SU-DHL-6 (cell line): ENCODE results near the gene NPAS3.

Experiments
- H2AFZ ChIP-seq: fragments of 200-600 bp; sonication (generic); 2 replicates; pipeline ENCODE4 v1.6.1; 2014; ENCODE audit warnings: low read depth, mild to moderate bottlenecking, moderate library complexity, mixed read lengths, antibody characterized with exemption, low read length; ENCODE audit not compliant: severe bottlenecking
- H3F3A ChIP-seq: fragments of 200-600 bp; shearing (Covaris generic); 2 replicates; pipeline ENCODE4 v1.6.0; 2016; ENCODE audit warnings: antibody characterized with exemption, mild to moderate bottlenecking; ENCODE audit not compliant: insufficient read depth
- H3K27ac ChIP-seq: fragments of 200-600 bp; sonication (generic); 2 replicates; pipeline ENCODE4 v1.5.1; 2016; ENCODE audit warnings: low read depth, mild to moderate bottlenecking, low read length, moderate library complexity, mixed read lengths
- H3K27me3 ChIP-seq: fragments of 200-600 bp; sonication (generic), shearing (Covaris generic); 2 replicates; pipeline ENCODE4 v1.6.0; 2014; ENCODE audit warnings: mild to moderate bottlenecking, low read length
- H3K36me3 ChIP-seq: fragments of 200-600 bp; sonication (generic); 2 replicates; pipeline ENCODE4 v1.6.1; 2014; ENCODE audit warnings: mild to moderate bottlenecking, low read length, mixed read lengths
- H3K4me2 ChIP-seq: fragments of 300-600, 200-600 bp; shearing (Covaris generic), sonication (generic); 2 replicates; pipeline ENCODE4 v1.6.0; 2014; ENCODE audit warnings: low read length, low read depth, mild to moderate bottlenecking; ENCODE audit not compliant: poor library complexity, severe bottlenecking
- H3K4me3 ChIP-seq: fragments of 200-600 bp; sonication (generic); 2 replicates; pipeline ENCODE4 v1.5.1; 2014; ENCODE audit warnings: antibody characterized with exemption, low read length, mild to moderate bottlenecking, mixed read lengths; ENCODE audit not compliant: insufficient read depth, poor library complexity, severe bottlenecking
- H3K79me2 ChIP-seq: fragments of 200-600 bp; sonication (generic); 2 replicates; pipeline ENCODE4 v1.6.1; 2014; ENCODE audit warnings: mild to moderate bottlenecking, low read length, moderate library complexity; ENCODE audit not compliant: insufficient read depth
- H3K9ac ChIP-seq: fragments of 200-600 bp; sonication (generic); 2 replicates; pipeline ENCODE4 v1.7.0; 2014; ENCODE audit warnings: mild to moderate bottlenecking, low read length
- H3K9me2 ChIP-seq: fragments of 200-600 bp; sonication (generic); replicated peaks from 2 replicates; pipeline ENCODE4 v1.6.1; 2014; ENCODE audit warnings: low read length; ENCODE audit not compliant: insufficient read depth
- H3K9me3 ChIP-seq: fragments of 200-600 bp; sonication (generic); 2 replicates; pipeline ENCODE4 v1.6.1; 2014; ENCODE audit warnings: low read length, mixed read lengths; ENCODE audit not compliant: insufficient read depth
- H4K20me1 ChIP-seq: fragments of 200-600 bp; sonication (generic); 2 replicates; pipeline ENCODE4 v1.6.1; 2014; ENCODE audit warnings: low read depth, mild to moderate bottlenecking, antibody characterized with exemption, low read length, moderate library complexity, mixed read lengths
- CTCF ChIP-seq: fragments of 200-600 bp; sonication (generic); IDR thresholded peaks from one replicate; pipeline ENCODE4 v1.5.1; 2017; ENCODE audit warnings: antibody characterized with exemption, mild to moderate bottlenecking, low read length, moderate library complexity; ENCODE audit not compliant: insufficient read depth, poor library complexity, severe bottlenecking
- EZH2phosphoT487 ChIP-seq: fragments of 200-600 bp; sonication (generic), shearing (Covaris generic); conservative IDR thresholded peaks from 2 replicates; pipeline ENCODE4 v1.6.1; 2018; ENCODE audit warnings: mild to moderate bottlenecking, antibody characterized with exemption, low read length, moderate library complexity, mixed read lengths

Gene NPAS3

DNA sequence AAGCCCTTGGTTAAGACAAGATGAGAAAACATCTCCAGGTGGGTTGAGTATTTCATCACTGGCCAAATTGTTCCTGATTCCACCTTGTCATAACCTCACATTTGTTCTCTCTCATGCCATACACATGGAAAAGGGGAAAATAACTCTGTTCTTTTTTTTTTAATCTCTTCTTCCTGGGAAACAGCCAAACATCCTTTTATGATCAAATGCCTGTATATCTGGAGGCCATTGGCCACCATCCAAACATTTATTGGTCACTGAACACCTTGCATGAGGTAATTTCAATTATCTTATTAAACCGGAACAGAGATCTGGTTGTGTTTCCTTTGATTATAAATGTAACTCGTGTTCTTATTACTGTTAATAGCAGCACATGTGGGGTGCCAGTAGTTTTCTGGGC lies 469.6 kb downstream of the NPAS3 start:
- Histone ChIP-seq H3K9me2 (no peaks in the 10 kb centered on the region), H3K27me3 (no peaks in the 10 kb centered on the region), H3K9me3 (no peaks in the 10 kb centered on the region), H3F3A (no peaks in the 10 kb centered on the region), H3K27ac (no peak overlapping the region), H4K20me1 (no peaks in the 10 kb centered on the region), H3K4me3 (no peak overlapping the region), H3K36me3 (no peaks in the 10 kb centered on the region), H3K79me2 (no peaks in the 10 kb centered on the region), H2AFZ (no peak overlapping the region), H3K9ac (no peak overlapping the region), H3K4me2 (no peak overlapping the region)
- TF ChIP-seq CTCF (no peak), EZH2phosphoT487 (no peak)

GRCh38 chr14:33412450-33412849 lies 473.8 kb downstream of the NPAS3 start:
- TF ChIP-seq EZH2phosphoT487 (no peak), CTCF (no peak)
- H3K27ac ChIP-seq, result no peak overlapping the region
- H3F3A ChIP-seq, result no peaks in the 10 kb centered on the region
- no peaks in the 10 kb centered on the region for H4K20me1 ChIP-seq
- no peaks in the 10 kb centered on the region for H3K36me3 ChIP-seq
- no peak overlapping the region for H3K4me3 ChIP-seq
- no peak overlapping the region for H2AFZ ChIP-seq
- H3K27me3 ChIP-seq, result no peaks in the 10 kb centered on the region
- no peak overlapping the region for H3K4me2 ChIP-seq
- H3K9ac ChIP-seq, result no peak overlapping the region
- H3K9me2 ChIP-seq, result no peaks in the 10 kb centered on the region
- H3K79me2 ChIP-seq, result no peaks in the 10 kb centered on the region
- no peaks in the 10 kb centered on the region for H3K9me3 ChIP-seq

DNA sequence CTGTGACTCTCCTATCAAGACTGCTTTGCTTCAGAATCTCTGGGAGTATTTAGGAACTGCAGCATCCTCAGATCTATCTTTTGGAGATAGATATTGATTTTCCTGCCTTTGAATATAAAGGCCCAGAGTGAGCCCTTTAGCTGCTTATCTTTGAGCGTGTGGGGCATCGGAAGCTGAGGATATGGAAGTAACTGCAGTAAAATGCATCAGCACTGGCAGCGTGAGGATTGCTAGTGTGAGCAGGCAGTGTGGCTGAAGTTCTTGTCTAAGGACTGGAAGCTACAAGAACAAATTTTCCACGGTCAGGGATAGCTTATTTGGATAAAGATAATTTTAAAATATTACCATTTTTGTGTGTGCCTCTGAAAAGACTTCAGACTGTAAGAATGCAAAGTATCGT lies 474.7 kb downstream of the NPAS3 start:
- Histone ChIP-seq H3K9ac (no peak overlapping the region), H3F3A (no peaks in the 10 kb centered on the region)

More for the DNA sequence above, 474.7 kb downstream of the NPAS3 start:
- no peak overlapping the region for H2AFZ ChIP-seq
- H3K27ac ChIP-seq, result no peak overlapping the region
- H3K36me3 ChIP-seq, result no peaks in the 10 kb centered on the region
- no peaks in the 10 kb centered on the region for H3K79me2 ChIP-seq
- H3K9me3 ChIP-seq, result no peaks in the 10 kb centered on the region
- H3K4me3 ChIP-seq, result no peak overlapping the region
- no peaks in the 10 kb centered on the region for H4K20me1 ChIP-seq
- H3K9me2 ChIP-seq, result no peaks in the 10 kb centered on the region
- no peak overlapping the region for H3K4me2 ChIP-seq
- no peaks in the 10 kb centered on the region for H3K27me3 ChIP-seq
- TF ChIP-seq CTCF (no peak), EZH2phosphoT487 (no peak)
